ENCODE data around the gene CRYBB3.
"Not testable (repeated sequence)": the region's sequence is repeated elsewhere in the genome, so short reads cannot be mapped to it uniquely, and the experiment has no call there.

Gene CRYBB3

DNA sequence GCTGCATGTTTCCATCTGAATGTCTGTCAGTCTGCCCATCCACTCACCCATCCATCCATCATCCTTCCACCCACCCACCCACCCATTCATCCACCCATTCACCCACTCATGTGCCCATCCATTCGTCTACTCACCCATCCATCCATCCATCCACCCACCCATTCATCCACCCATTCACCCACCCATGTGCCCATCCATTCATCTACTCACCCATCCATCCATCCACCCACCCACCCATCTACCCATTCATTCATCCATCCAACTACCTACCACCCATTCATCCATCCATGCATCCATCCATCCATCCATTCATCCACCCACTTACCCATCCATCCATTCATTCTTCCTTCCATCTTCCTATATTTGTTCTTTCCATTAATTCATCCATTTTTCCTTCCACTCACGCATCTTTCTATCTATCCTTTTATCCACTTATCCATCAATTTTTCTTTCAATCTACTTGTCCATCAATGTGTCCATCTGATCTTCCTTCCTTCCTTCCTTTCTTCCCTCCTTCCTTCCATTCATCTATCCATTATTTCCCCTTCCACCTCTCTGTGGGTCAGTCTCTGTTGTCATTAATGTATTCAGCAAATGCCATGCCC is 8.0 kb downstream of the CRYBB3 start:
- DNase-seq, result no peak

DNA sequence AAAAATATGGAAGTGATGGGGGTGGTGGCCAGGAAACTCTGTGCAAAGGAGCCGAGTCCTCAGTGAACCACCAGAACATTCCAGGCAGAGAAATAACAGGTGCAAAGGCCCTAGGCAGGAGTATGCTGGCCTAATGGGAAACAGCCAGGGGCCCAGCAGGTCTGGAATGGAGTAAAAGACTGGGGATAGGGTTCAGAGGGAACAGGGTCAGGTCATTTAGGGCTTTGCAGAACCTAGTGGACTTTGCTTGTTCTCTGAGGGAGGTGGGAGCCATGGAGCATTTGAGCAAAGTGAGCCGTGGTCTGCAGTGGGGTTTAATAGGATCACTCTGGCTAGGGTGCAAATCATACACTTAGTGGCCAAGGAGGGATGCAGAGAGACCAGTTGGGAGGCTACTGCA is 8.7 kb downstream of the CRYBB3 start:
- DNase-seq, result no peak

- no peak for DNase-seq
Observed at GRCh38 chr22:25208743-25209505, 9.3 kb downstream of the CRYBB3 start.

DNA sequence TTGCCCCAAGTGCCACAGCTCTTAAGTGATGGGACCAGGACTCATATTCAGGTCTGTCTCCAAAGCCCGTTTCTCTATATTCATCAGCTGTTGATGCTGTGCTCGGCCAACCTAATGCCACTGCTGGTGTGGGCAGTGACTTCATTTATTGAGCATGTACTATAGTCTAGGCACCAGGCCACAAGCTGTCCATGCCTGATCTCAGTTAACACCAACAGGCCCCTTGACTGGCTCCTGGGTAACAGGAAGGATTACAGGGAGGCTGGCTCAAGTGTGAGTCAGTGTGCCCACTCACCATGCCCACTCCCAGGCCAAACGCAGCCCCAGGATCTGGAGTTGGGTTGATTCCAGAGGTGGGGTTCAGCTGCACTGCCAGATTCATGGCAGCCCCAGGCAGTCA is 11.1 kb downstream of the CRYBB3 start:
- DNase-seq, result no peak

- DNase-seq, result no peak
Observed at GRCh38 chr22:25212337-25212736, 12.7 kb downstream of the CRYBB3 start.

GRCh38 chr22:25213221-25213620 is 13.6 kb downstream of the CRYBB3 start:
- no peak for DNase-seq

DNA sequence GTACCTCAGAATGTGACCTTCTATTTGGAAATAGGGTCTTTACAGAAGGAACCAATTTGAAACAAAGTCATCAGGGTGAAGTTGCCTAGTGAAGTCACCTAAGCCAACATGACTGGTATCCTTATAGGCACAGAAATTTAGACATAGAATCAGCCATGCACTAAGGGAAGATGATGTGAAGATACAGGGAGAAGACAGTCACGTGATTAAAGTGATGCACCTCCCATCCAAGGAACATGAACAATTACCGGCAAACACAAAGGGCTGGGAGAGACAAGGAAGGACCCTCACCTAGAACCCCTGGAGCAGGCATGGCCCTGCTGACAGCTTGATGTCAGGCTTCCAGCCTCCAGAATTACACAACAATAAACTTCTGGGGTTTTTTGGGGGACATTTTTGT is 16.6 kb downstream of the CRYBB3 start:
- no peak for DNase-seq

DNA sequence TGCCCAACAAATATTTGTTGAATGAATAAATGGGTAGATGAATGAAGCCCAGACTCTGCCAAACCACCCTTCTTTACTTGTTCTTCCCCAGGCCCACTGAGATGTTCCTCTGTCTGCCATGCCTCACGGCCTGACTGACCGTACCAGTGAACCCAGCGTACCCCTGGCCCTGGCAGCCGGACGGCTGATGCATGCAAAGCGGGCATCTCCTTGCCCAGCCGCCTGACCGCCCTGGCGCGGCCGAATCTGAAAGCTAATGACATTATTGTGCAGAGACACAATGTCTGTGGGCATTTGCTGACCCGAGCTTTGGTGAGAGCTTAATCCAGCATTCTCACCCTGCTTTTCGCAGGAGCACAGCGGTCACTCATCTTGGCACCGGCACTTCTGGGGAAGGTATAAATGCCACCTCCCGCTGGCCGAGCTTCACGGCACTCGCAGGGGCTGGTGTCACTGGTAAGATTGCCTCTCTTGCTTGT is 19.6 kb downstream of the CRYBB3 start, which contains the start of gene CRYBB2:
Gene CRYBB2, plus strand, starts transcription at position 429 of the 479 bp plus-strand sequence. CDS start 1,791 bp downstream, outside the sequence.
- DNase-seq, result no peak

GRCh38 chr22:25219948-25220442 is 20.3 kb downstream of the CRYBB3 start:
- no peak for DNase-seq

DNA sequence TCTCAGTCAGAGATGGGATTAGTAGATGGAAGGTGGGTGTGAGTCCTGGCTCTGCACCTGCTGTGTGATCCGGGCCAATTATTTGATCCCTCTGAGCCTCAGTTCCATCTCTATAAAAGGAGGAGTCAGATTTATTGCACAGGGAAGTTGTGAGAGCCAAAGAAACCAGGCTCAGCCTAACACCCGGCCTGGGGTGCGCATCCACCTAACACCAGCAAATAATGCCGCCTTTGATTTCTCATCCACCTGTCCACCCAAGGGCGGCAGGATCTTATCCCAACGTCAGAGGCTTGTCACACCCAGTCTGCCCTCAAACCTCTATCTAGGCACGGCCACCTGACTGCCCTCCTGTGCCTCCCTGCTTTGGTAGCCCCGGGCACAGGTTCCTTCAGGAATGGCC is 22.1 kb downstream of the CRYBB3 start:
- DNase-seq, result no peak

GRCh38 chr22:25223269-25223850 is 23.7 kb downstream of the CRYBB3 start:
- DNase-seq, result no peak

DNA sequence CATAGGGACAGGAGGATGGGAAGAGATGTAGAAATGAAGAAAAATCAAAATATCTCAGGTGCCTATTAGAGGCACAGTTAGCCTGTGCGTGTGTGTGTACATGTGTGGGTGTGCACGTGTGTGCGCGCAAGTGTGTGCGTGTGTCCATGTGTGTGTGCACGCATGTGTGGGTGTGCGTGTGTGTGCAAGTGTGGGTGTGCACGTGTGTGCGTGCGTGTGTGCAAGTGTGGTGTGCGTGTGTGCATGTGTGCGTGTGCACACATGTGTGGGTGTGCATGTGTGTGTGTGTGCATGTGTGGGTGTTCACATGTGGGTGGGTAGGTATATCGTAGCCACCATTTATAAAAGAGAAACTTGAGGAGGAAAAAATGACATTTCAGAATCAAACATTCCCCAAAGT is 29.2 kb downstream of the CRYBB3 start:
- no peak for DNase-seq

DNA sequence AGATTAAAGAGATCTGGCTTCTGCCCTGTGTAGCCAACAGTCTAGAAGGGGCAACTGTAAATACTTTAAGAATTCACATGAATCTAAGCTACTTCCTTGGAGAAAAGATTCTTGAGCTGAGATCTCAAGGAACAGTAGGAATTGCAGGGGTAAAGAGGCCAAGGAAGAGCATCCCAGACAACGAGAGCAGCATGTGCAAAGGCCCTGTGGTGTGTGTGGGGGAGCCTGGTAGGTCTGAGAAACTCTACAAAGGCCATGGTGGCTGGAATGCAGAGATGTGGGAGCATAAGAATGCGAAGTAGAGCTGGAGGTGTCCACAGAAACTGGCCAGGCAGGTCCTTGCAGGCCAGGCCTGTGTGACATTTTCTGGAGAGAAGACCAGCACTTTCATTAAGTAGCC is 31.1 kb downstream of the CRYBB3 start:
- DNase-seq, result not testable (repeated sequence)

GRCh38 chr22:25232301-25232700 is 32.6 kb downstream of the CRYBB3 start:
- peak; percentile 2 for DNase-seq

- DNase-seq, result not testable (repeated sequence)
Observed at GRCh38 chr22:25233706-25234105, 34.0 kb downstream of the CRYBB3 start.

- peak; percentile 68 for DNase-seq
Observed at GRCh38 chr22:25235547-25236290, 36.1 kb downstream of the CRYBB3 start.

GRCh38 chr22:25236417-25236816 is 36.8 kb downstream of the CRYBB3 start:
- DNase-seq, result no peak

GRCh38 chr22:25237503-25237902 is 37.8 kb downstream of the CRYBB3 start:
- no peak for DNase-seq

DNA sequence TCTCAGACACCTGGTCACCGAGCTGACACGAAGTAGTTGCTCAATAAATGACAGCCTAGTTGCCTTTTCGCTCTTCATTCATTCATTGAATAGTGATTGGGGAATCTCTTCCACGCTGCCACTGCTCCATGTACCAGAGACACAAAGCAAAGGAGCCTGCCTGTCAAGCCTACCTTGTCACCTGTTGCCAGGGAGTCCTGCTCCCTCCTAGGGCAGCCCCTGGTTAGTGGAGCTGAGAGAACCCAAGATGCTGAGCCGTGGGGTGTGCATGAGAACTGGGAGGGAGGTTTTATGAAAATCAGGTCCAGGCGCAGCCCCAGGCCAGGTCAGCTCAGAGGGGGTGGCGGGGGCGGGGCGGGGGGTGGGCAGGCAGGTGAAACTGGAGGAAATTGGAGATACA is 38.4 kb downstream of the CRYBB3 start:
- DNase-seq, result not testable (repeated sequence)

GRCh38 chr22:25255169-25255568 is 55.5 kb downstream of the CRYBB3 start:
- not testable (repeated sequence) for DNase-seq
